Neuron (in vitro differentiated cells): ENCODE data around the gene A1BG.
"Not testable (repeated sequence)": the region's sequence is repeated elsewhere in the genome, so short reads cannot be mapped to it uniquely, and the experiment has no call there.

Experiments
- H2AFZ ChIP-seq: one replicate; pipeline ENCODE4 v1.6.1; 2013; ENCODE audit warnings: low read depth, mild to moderate bottlenecking, inconsistent platforms, low read length, moderate library complexity
- H3K27me3 ChIP-seq: one replicate; pipeline ENCODE4 v1.6.1; 2013; ENCODE audit warnings: low read length; ENCODE audit not compliant: insufficient read depth
- H3K36me3 ChIP-seq: one replicate; pipeline ENCODE4 v1.6.1; 2013; ENCODE audit warnings: low read length; ENCODE audit not compliant: insufficient read depth
- H3K4me1 ChIP-seq: one replicate; pipeline ENCODE4 v1.6.1; 2013; ENCODE audit warnings: low read length; ENCODE audit not compliant: insufficient read depth
- H3K4me3 ChIP-seq: 2 replicates; pipeline ENCODE4 v1.5.1; 2013; ENCODE audit warnings: mild to moderate bottlenecking, low read length, moderate library complexity
- H3K9me3 ChIP-seq: one replicate; pipeline ENCODE4 v1.6.1; 2013; ENCODE audit warnings: low read length

Gene A1BG

GRCh38 chr19:58348080-58348479, 5.2 kb downstream of the A1BG start:
- not testable (repeated sequence) for H3K36me3 ChIP-seq, H3K4me1 ChIP-seq, H3K27me3 ChIP-seq, H3K9me3 ChIP-seq
- H3K4me3 ChIP-seq = peak overlapping the region; percentile 98
- H2AFZ ChIP-seq = peak overlapping the region; percentile 74

- no peaks in the 10 kb centered on the region for H3K27me3 ChIP-seq
- H2AFZ ChIP-seq = peak overlapping the region; percentile 74
- peak overlapping the region; percentile 98 for H3K4me3 ChIP-seq
- H3K36me3 ChIP-seq = no peaks in the 10 kb centered on the region
- H3K4me1 ChIP-seq = peaks cover 5% of the 10 kb centered on the region
- H3K9me3 ChIP-seq = peaks cover 4% of the 10 kb centered on the region
Measured at GRCh38 chr19:58346961-58347929, 6.0 kb downstream of the A1BG start.

GRCh38 chr19:58345558-58345957, 7.7 kb downstream of the A1BG start:
- no peak overlapping the region for H2AFZ ChIP-seq
- no peaks in the 10 kb centered on the region for H3K27me3 ChIP-seq
- H3K36me3 ChIP-seq = peaks cover 7% of the 10 kb centered on the region
- peaks cover 5% of the 10 kb centered on the region for H3K4me1 ChIP-seq
- peaks cover 4% of the 10 kb centered on the region for H3K9me3 ChIP-seq
- H3K4me3 ChIP-seq = no peak overlapping the region

GRCh38 chr19:58338825-58339558, 14.3 kb downstream of the A1BG start:
- Histone ChIP-seq H3K4me1 (no peaks in the 10 kb centered on the region), H3K27me3 (no peaks in the 10 kb centered on the region), H3K4me3 (no peak overlapping the region), H3K36me3 (peaks cover 45% of the 10 kb centered on the region), H3K9me3 (peaks cover 14% of the 10 kb centered on the region), H2AFZ (no peak overlapping the region)

GRCh38 chr19:58338336-58338735, 15.0 kb downstream of the A1BG start:
- H2AFZ ChIP-seq = no peak overlapping the region
- H3K9me3 ChIP-seq = peaks cover 14% of the 10 kb centered on the region
- H3K27me3 ChIP-seq = no peaks in the 10 kb centered on the region
- H3K4me3 ChIP-seq = no peak overlapping the region
- H3K36me3 ChIP-seq = peaks cover 45% of the 10 kb centered on the region
- H3K4me1 ChIP-seq = no peaks in the 10 kb centered on the region

GRCh38 chr19:58336820-58337219, 16.5 kb downstream of the A1BG start:
- no peak overlapping the region for H2AFZ ChIP-seq
- no peaks in the 10 kb centered on the region for H3K27me3 ChIP-seq
- H3K9me3 ChIP-seq = peaks cover 13% of the 10 kb centered on the region
- peaks cover 45% of the 10 kb centered on the region for H3K36me3 ChIP-seq
- H3K4me1 ChIP-seq = no peaks in the 10 kb centered on the region
- no peak overlapping the region for H3K4me3 ChIP-seq

- H3K9me3 ChIP-seq = peaks cover 12% of the 10 kb centered on the region
- no peaks in the 10 kb centered on the region for H3K4me1 ChIP-seq
- H2AFZ ChIP-seq = no peak overlapping the region
- no peak overlapping the region for H3K4me3 ChIP-seq
- no peaks in the 10 kb centered on the region for H3K27me3 ChIP-seq
- peaks cover 41% of the 10 kb centered on the region for H3K36me3 ChIP-seq
Measured at GRCh38 chr19:58336216-58336615, 17.1 kb downstream of the A1BG start.

GRCh38 chr19:58335630-58336029, 17.7 kb downstream of the A1BG start:
- H3K9me3 ChIP-seq = peaks cover 12% of the 10 kb centered on the region
- no peak overlapping the region for H3K4me3 ChIP-seq
- H2AFZ ChIP-seq = no peak overlapping the region
- no peaks in the 10 kb centered on the region for H3K4me1 ChIP-seq
- peaks cover 38% of the 10 kb centered on the region for H3K36me3 ChIP-seq
- no peaks in the 10 kb centered on the region for H3K27me3 ChIP-seq

GRCh38 chr19:58334691-58335249, 18.5 kb downstream of the A1BG start:
- H3K36me3 ChIP-seq = peaks cover 38% of the 10 kb centered on the region
- H3K9me3 ChIP-seq = peaks cover 12% of the 10 kb centered on the region
- H2AFZ ChIP-seq = no peak overlapping the region
- no peaks in the 10 kb centered on the region for H3K4me1 ChIP-seq
- no peak overlapping the region for H3K4me3 ChIP-seq
- no peaks in the 10 kb centered on the region for H3K27me3 ChIP-seq

GRCh38 chr19:58332697-58333096, 20.6 kb downstream of the A1BG start:
- Histone ChIP-seq H3K27me3 (no peaks in the 10 kb centered on the region), H3K4me3 (no peak overlapping the region), H2AFZ (no peak overlapping the region), H3K9me3 (no peaks in the 10 kb centered on the region), H3K4me1 (peaks cover 10% of the 10 kb centered on the region), H3K36me3 (peaks cover 19% of the 10 kb centered on the region)

GRCh38 chr19:58330458-58330857, 22.8 kb downstream of the A1BG start:
- H3K4me1 ChIP-seq = peaks cover 13% of the 10 kb centered on the region
- H3K4me3 ChIP-seq = no peak overlapping the region
- peaks cover 3% of the 10 kb centered on the region for H3K36me3 ChIP-seq

GRCh38 chr19:58328999-58329398, 24.3 kb downstream of the A1BG start:
- H3K4me3 ChIP-seq = no peak overlapping the region
- H2AFZ ChIP-seq = no peak overlapping the region
- no peaks in the 10 kb centered on the region for H3K27me3 ChIP-seq
- H3K9me3 ChIP-seq = no peaks in the 10 kb centered on the region
- peaks cover 13% of the 10 kb centered on the region for H3K4me1 ChIP-seq
- H3K36me3 ChIP-seq = no peaks in the 10 kb centered on the region

More at GRCh38 chr19:58330458-58330857, 22.8 kb downstream of the A1BG start:
- no peaks in the 10 kb centered on the region for H3K9me3 ChIP-seq
- no peaks in the 10 kb centered on the region for H3K27me3 ChIP-seq
- H2AFZ ChIP-seq = no peak overlapping the region
